HG02571 (cell line): Measurements from ENCODE around the gene CDK11A.
"Not testable (repeated sequence)": the region's sequence is repeated elsewhere in the genome, so short reads cannot be mapped to it uniquely, and the experiment has no call there.

Experiments
- ATAC-seq: cut with Tn5 transposase; IDR thresholded peaks from one replicate; pipeline ENCODE4 v1.9.1; 2021; ENCODE audit warnings: mild to moderate bottlenecking, moderate library complexity; ENCODE audit not compliant: unreplicated experiment

Gene CDK11A

GRCh38 chr1:1726088-1726487 lies 1.9 kb upstream of the CDK11A start:
- not testable (repeated sequence) for ATAC-seq

- no peak for ATAC-seq
These were observed 3.0 kb downstream of the CDK11A start for GRCh38 chr1:1721201-1721600.

GRCh38 chr1:1715109-1715883 lies 8.9 kb downstream of the CDK11A start:
- not testable (repeated sequence) for ATAC-seq

DNA sequence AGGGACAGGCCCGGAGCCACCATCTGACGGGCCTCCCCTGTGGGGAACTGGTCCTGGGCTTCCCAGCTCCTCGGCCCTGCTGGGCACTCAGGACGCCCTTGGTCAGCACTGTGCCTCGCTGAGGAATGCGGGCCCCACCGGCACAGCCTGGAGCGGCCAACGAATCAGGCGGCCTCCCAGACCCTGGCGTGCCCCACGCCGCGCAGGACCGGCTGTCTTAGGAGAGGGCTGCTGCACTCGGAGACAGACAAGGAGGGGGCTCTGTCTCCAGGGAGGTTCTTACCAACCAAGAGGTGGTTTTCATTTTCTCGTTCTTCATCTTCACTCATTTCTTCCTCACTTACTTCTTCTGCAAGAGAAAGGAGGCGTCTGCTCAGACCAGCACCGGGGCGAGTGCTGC lies 16.3 kb downstream of the CDK11A start:
- not testable (repeated sequence) for ATAC-seq

DNA sequence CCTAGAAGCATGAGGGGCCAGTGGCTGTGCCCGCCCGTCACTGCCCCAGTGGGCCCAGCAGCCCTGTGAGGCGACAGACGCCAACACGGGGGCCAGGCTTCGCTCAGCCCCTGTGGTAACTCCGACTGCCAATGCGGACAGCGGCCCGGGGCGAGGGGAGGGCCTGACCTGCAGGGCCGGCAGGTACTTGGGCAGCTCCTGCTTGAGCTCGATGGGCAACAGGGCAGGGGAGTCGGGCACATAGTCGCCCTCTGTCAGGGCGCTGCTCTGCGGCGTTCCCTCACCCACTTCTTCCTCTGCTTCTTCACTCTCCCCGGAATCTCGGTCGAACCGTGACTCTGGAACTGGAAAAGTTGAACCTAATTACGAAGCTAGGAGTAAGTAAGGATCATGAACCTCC lies 16.9 kb downstream of the CDK11A start:
- ATAC-seq: not testable (repeated sequence)

GRCh38 chr1:1705623-1706022 lies 18.5 kb downstream of the CDK11A start:
- ATAC-seq: not testable (repeated sequence)

DNA sequence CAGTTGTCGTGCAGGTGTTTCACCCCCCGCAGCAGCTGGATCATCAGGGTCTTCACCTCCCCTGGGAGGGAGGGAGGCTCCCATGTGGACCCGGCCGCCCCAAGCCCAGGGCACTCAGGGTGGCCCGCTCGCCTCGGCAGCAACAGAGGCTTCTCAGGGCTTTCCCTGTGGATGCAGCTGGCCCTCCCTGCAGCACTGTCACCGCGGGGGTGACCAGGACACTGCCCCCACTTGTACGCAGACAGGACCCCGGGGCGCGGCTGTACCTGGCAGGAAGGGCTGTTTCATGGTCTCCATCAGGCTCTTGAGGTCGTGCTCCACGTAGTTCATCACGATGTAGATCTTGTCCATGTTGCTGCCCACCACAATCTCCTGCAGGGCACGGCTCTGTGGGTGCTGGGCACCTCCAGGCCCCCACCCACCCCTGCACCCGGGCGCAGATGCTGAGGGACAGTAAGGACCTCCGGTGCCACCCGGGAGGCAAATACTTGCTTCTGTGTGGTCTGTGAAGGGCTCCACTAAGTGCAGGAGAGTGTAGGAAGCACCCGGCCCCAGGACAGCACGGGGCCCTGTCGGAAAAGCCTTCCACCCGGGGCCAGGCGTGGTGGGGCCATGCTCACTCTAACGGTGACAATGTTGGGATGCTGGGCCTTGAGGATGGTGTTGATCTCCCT lies 19.7 kb downstream of the CDK11A start:
- ATAC-seq: not testable (repeated sequence)

DNA sequence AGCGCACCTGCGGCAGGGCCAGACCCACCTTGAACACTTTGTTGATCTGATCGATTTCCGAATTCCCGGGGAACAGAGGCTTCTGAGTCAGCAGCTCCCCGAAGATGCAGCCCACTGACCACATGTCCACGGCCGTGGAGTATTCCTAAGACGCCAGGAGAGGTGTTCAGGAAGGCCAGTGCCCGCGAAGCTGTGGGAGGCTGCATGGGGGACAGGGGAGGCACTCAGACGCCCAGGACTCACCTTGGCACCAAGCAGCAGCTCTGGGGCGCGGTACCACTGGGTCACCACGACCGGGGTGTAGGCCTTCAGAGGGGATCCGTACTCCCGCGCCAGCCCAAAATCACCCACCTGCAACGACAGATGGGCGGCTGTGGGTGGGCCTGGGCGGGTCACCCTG lies 20.4 kb downstream of the CDK11A start:
- no peak for ATAC-seq

- not testable (repeated sequence) for ATAC-seq
These were observed 21.7 kb downstream of the CDK11A start for GRCh38 chr1:1702506-1702905.

DNA sequence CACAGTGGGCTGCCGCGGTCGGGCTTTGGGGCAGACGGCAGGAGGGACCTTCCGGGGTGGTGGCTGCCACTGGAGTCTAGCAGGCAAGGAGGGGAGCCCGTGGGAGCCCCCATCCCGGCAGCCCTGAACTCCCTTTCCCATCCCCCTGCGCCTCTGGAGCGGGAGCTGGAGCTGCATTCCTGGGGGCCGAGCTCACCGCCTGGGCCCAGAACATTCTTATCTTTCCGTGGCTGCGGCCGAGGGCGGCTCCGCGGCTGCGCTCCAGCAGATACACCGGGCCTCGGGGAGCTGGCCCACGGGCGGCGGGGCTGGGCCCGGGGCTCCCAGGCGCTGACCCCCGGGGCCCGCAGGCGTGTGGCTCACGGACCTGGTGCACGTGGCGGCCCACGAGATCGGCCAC lies 23.6 kb downstream of the CDK11A start:
- ATAC-seq: not testable (repeated sequence)

- ATAC-seq: not testable (repeated sequence)
These were observed 24.1 kb downstream of the CDK11A start for GRCh38 chr1:1700067-1700466.

- not testable (repeated sequence) for ATAC-seq
These were observed 25.1 kb downstream of the CDK11A start for GRCh38 chr1:1699061-1699460.

DNA sequence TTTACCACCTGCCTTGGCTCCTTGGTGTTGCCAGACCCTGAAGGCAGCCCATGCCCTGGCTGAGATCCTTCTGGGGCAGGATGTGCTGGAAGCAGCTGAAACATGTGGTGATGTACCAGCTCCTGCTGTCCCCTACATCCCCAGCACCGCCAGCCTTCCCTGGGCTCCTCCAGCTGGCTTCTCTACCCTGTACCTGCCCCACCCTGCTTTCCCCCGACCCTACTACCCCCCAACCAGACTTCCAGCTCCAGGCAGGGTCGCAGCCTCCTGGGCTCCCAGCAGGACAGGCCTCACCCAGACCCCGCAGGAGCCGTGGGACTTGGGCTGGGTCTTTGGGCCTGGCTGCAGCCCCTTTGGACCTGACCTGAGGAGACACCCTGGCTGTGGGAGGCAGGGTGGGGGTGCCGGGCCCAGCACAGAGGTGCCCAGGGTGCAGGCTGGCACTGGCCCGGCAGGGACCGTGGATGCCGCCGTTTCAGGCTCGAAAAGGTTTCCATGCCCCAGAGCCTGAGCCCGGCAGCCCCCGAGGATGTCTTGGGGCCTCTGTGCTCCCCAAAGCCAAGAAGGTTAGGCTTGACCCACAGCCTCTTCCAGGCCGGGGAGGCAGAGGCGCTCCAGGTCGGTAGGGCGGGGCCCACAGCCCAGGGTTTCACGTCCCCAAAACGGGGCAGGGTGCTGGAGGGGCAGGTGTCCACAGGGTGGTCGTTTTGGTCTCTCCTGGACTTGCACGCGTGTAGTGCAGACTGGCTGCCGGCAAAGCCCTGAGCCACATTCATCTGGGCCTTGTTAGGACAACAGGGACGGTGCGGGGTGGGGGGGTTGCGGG lies 26.6 kb downstream of the CDK11A start:
- not testable (repeated sequence) for ATAC-seq

DNA sequence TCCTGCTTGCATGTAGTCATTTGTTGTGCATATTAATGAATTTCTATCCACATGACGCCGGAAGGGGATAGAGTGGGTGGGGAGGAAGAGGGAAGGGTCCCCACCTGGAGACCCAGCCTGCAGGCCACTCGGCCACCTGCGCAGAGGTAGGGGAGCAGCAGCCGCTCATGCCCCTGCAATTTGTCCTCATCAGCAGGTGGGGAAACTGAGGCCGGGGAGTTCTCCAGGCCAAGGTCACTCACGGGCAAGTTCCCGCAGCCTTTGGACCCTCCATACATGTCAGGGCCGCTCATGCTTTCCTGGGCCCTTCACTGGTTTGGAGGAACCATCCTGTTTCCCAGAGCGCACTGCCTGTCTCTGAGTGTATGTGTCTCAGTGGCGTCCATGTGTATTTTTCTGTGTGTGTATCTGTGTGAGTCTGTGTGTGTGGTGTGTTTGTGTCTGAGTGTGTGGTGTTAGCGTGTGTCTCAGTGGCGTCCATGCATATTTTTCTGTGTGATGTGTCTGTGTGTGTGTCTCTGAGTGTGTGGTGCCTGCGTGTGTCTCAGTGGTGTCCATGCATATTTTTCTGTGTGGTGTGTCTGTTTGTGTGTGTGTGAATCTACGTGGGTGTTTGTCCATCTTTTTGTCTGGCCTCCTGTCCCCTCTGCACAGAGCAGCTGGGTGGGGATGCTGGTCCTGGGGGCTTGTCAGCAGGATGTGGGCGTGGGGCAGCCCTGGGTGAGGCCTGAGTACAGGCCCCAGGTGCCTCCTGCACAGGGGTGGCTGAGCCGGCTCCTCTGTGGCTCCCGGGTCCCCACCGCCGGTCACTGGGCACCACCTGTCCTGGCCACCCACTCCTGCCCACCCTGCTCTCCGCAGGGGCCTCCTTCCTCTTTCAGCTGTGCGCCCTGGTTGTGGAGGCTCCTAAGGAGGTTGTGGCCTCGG lies 27.5 kb downstream of the CDK11A start:
- ATAC-seq: not testable (repeated sequence)

DNA sequence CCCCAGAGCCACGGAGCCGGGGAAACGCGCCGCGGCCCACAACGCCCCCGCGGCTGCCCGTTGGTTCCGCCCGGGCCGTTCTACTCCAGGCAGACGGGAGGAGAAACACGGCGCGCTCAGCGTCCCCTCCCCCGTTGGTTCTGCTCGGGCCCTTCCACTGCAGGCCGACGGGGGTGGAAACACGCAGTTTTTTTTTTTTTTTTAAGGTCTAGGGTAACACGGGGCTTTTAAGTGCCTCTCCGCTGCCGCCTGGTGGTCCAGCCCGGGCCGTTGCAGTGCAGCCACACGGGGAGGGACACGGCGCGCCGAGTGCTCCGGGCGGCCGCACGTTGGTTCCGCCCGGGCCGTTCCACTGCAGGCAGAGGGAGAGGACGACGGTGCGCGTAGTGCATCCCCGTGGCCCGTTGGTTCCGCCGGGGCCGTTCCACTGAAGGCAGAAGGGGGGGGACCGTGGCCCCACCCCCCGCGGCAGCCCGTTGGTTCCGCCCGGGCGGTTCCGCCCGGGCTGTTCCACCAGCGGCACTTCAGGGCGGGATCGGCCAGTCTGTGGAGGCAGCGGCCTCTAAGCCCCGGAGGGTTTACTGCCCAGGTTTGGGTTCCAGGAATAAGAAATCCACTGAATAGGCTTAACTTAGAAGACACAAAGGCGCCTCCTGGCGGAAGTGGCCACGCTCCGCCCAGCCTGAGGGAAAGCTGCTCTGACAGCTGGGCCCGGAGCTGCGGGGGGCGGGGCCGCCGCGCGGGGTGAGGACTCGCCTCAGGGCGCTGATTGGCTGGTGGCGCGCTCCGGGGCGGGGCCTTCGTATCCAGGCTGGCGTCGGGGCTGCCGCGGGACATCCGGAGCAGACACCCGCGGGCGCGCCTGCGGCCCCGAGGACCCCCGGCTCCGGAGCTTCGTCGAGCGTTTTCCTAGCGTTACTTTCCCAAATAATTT lies 31.2 kb downstream of the CDK11A start, which contains the start of gene SLC35E2B:
TSS of gene SLC35E2B (minus strand) at position 82 of the 934 bp plus-strand sequence. CDS start 16,096 bp downstream, outside the sequence.
- ATAC-seq: peak; percentile 69

- not testable (repeated sequence) for ATAC-seq
These were observed 31.8 kb downstream of the CDK11A start for GRCh38 chr1:1692324-1692713.

- ATAC-seq: not testable (repeated sequence)
These were observed 32.7 kb downstream of the CDK11A start for GRCh38 chr1:1691443-1691842.

DNA sequence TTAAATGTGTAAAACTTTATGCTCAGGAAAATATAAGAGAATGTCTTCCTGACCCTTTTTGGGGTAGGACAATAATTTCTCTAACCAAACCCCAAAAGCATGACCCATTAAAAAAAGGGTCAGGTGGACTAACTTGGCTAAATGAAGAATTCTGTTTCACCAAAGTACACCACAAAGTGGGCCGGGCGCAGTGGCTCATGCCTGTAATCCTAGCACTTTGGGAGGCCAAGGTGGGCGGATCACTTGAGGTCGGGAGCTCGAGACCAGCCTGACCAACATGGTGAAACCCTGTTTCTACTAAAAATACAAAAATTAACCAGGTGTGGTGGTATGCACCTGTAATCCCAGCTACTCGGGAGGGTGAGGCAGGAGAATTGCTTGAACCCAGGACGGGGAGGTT lies 34.6 kb downstream of the CDK11A start:
- not testable (repeated sequence) for ATAC-seq

DNA sequence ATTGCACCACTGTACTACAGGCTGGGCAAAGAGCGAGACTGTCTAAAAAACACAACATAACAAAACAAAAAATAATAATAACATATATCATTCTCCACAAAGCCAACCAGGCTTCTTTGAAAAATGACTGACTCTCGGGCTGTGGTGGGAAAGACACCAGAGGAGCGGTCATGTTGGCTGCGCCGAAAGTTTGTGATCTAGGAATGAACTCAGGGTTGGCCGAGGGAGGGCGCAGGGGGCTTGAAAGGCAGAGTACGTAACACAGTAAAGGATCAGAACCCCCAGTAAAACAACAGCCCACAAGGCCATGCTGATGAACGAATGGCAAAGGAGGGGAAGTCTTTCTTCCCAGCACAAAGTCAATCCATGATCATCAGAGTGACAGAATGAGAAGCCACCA lies 36.3 kb downstream of the CDK11A start:
- ATAC-seq: no peak
